Effector memory CD4-positive, alpha-beta T cell (primary cell): ENCODE data around the gene ZWILCH.

Experiments
- DNase-seq, 3 donors: peaks; one replicate each; pipeline ENCODE4 v3.0.0-alpha.2; 2020
- H3K27ac ChIP-seq: 2 replicates; pipeline ENCODE4 v1.7.0; 2013; ENCODE audit warnings: mild to moderate bottlenecking, low read length, moderate library complexity; ENCODE audit not compliant: insufficient read depth, poor library complexity, severe bottlenecking
- H3K27me3 ChIP-seq: replicated peaks from 2 replicates; pipeline ENCODE4 v1.7.0; 2013; ENCODE audit warnings: mild to moderate bottlenecking, low read length; ENCODE audit not compliant: insufficient read depth, control insufficient read depth, poor library complexity, severe bottlenecking
- H3K36me3 ChIP-seq: 2 replicates; pipeline ENCODE4 v1.7.0; 2013; ENCODE audit warnings: mild to moderate bottlenecking, low read length, moderate library complexity; ENCODE audit not compliant: control insufficient read depth, insufficient read depth
- H3K4me1 ChIP-seq: 2 replicates; pipeline ENCODE4 v1.7.0; 2013; ENCODE audit warnings: low read length, mild to moderate bottlenecking; ENCODE audit not compliant: control insufficient read depth, insufficient read depth, poor library complexity, severe bottlenecking
- H3K4me3 ChIP-seq: 2 replicates; pipeline ENCODE4 v1.7.0; 2013; ENCODE audit warnings: low read length, low read depth, mild to moderate bottlenecking; ENCODE audit not compliant: insufficient read depth, poor library complexity, severe bottlenecking
- H3K9me3 ChIP-seq: 2 replicates; pipeline ENCODE4 v1.7.0; 2013; ENCODE audit warnings: mild to moderate bottlenecking, low read length, moderate library complexity; ENCODE audit not compliant: control insufficient read depth

The ZWILCH gene

GRCh38 chr15:66565741-66566144 is 60.6 kb downstream of the ZWILCH start, which contains the start of gene LCTL:
Gene LCTL, minus strand, starts transcription at chr15:66565998. Its CDS starts 633 bp downstream, at chr15:66565365.
- H3K4me3 ChIP-seq: no peak within 1 kb of the TSS
- H3K9me3 ChIP-seq: no peaks in the 10 kb centered on the region
- no peaks in the 10 kb centered on the region for H3K27me3 ChIP-seq
- no peaks in the 10 kb centered on the region for H3K4me1 ChIP-seq
- H3K36me3 ChIP-seq: no peaks in the 10 kb centered on the region
- no peak for DNase-seq
- no peak within 1 kb of the TSS for H3K27ac ChIP-seq

GRCh38 chr15:66566963-66567531 is 61.9 kb downstream of the ZWILCH start:
- Histone ChIP-seq H3K4me3 (no peak overlapping the region), H3K27ac (no peak overlapping the region), H3K36me3 (no peaks in the 10 kb centered on the region), H3K4me1 (no peaks in the 10 kb centered on the region), H3K9me3 (no peaks in the 10 kb centered on the region), H3K27me3 (no peaks in the 10 kb centered on the region)
- peak in 2 of 3 donors; percentile 8 to 28 for DNase-seq

GRCh38 chr15:66567897-66568296 is 62.8 kb downstream of the ZWILCH start:
- Histone ChIP-seq H3K9me3 (no peaks in the 10 kb centered on the region), H3K27me3 (no peaks in the 10 kb centered on the region), H3K27ac (no peak overlapping the region), H3K36me3 (no peaks in the 10 kb centered on the region), H3K4me3 (no peak overlapping the region), H3K4me1 (no peaks in the 10 kb centered on the region)
- no peak for DNase-seq

GRCh38 chr15:66569461-66570137 is 64.5 kb downstream of the ZWILCH start:
- H3K9me3 ChIP-seq: no peaks in the 10 kb centered on the region
- no peaks in the 10 kb centered on the region for H3K4me1 ChIP-seq
- no peak for DNase-seq
- no peak overlapping the region for H3K27ac ChIP-seq
- no peaks in the 10 kb centered on the region for H3K27me3 ChIP-seq
- no peaks in the 10 kb centered on the region for H3K36me3 ChIP-seq
- no peak overlapping the region for H3K4me3 ChIP-seq

- Histone ChIP-seq H3K27me3 (no peaks in the 10 kb centered on the region), H3K9me3 (no peaks in the 10 kb centered on the region), H3K36me3 (no peaks in the 10 kb centered on the region), H3K27ac (no peak overlapping the region), H3K4me1 (no peaks in the 10 kb centered on the region), H3K4me3 (no peak overlapping the region)
- DNase-seq: no peak
Observed at GRCh38 chr15:66570327-66570726, 65.2 kb downstream of the ZWILCH start.

- DNase-seq: no peak
- no peaks in the 10 kb centered on the region for H3K36me3 ChIP-seq
- H3K27ac ChIP-seq: no peak overlapping the region
- no peak overlapping the region for H3K4me3 ChIP-seq
- H3K4me1 ChIP-seq: no peaks in the 10 kb centered on the region
- H3K27me3 ChIP-seq: no peaks in the 10 kb centered on the region
- no peaks in the 10 kb centered on the region for H3K9me3 ChIP-seq
Observed at GRCh38 chr15:66570842-66571478, 65.8 kb downstream of the ZWILCH start.

GRCh38 chr15:66572146-66572545 is 67.0 kb downstream of the ZWILCH start:
- DNase-seq: no peak
- Histone ChIP-seq H3K4me3 (no peak overlapping the region), H3K27me3 (no peaks in the 10 kb centered on the region), H3K9me3 (no peaks in the 10 kb centered on the region), H3K27ac (no peak overlapping the region), H3K4me1 (no peaks in the 10 kb centered on the region), H3K36me3 (no peaks in the 10 kb centered on the region)

- H3K27me3 ChIP-seq: no peaks in the 10 kb centered on the region
- no peak overlapping the region for H3K27ac ChIP-seq
- no peak overlapping the region for H3K4me3 ChIP-seq
- DNase-seq: no peak
- no peaks in the 10 kb centered on the region for H3K9me3 ChIP-seq
- no peaks in the 10 kb centered on the region for H3K36me3 ChIP-seq
- H3K4me1 ChIP-seq: no peaks in the 10 kb centered on the region
Observed at GRCh38 chr15:66573348-66573718, 68.2 kb downstream of the ZWILCH start.

- H3K9me3 ChIP-seq: no peaks in the 10 kb centered on the region
- DNase-seq: no peak
- no peaks in the 10 kb centered on the region for H3K27me3 ChIP-seq
- H3K4me3 ChIP-seq: no peak overlapping the region
- no peaks in the 10 kb centered on the region for H3K36me3 ChIP-seq
- no peak overlapping the region for H3K27ac ChIP-seq
- no peaks in the 10 kb centered on the region for H3K4me1 ChIP-seq
Observed at GRCh38 chr15:66573719-66574595, 68.8 kb downstream of the ZWILCH start.
